DMS79 (cell line): ENCODE results near the gene FKBP6.
"Not testable (repeated sequence)": the region's sequence is repeated elsewhere in the genome, so short reads cannot be mapped to it uniquely, and the experiment has no call there.

Experiments
- DNase-seq: peaks from one replicate; lab custom pipeline; 2025; lab: John Stamatoyannopoulos, UW

Gene FKBP6

DNA sequence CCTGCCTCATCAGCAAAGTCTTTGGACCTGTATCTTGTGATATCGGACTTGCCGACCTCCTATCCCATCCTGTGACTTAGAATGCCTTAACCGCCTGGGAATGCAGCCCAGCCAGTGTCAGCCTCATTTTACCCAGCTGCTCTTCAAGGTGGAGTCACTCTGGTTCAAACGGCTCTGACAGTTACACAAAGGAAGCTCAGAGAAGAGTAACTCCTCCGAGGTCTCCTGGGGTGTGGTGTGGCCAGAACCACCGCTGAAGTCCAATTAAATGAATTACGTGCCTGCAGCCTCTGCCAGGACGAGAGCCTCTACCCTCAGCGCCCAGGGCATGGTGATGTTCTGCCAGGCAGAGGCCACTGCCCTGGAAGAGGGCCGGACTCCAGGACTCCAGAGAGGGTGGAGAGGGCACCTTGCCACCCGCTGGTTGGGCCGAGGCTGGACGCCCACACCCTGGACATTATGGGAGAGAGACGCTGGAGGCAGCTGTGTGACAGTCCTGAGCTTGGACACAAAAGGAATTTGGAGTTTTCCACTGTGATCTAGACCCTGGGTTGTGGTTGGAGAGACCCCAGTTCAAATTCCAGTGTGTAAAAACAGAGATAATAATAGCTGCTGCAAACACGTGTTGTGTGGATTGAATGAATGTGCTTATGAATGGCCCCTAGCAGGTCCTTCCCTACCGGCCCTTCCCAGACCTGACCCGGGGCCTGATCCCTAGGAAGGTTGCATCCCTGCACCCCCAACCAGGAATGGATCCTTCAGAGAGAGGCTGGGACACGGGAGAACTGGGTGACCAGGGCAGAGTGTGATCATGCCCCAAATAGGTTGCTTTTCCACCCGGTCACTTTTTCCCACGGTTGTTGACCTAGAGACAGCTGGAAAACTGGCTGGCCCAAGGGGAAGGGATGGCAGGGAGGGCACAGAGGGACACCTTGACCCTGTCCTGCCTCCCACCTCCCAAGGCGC is 67.9 kb downstream of the FKBP6 start:
- no peak for DNase-seq

DNA sequence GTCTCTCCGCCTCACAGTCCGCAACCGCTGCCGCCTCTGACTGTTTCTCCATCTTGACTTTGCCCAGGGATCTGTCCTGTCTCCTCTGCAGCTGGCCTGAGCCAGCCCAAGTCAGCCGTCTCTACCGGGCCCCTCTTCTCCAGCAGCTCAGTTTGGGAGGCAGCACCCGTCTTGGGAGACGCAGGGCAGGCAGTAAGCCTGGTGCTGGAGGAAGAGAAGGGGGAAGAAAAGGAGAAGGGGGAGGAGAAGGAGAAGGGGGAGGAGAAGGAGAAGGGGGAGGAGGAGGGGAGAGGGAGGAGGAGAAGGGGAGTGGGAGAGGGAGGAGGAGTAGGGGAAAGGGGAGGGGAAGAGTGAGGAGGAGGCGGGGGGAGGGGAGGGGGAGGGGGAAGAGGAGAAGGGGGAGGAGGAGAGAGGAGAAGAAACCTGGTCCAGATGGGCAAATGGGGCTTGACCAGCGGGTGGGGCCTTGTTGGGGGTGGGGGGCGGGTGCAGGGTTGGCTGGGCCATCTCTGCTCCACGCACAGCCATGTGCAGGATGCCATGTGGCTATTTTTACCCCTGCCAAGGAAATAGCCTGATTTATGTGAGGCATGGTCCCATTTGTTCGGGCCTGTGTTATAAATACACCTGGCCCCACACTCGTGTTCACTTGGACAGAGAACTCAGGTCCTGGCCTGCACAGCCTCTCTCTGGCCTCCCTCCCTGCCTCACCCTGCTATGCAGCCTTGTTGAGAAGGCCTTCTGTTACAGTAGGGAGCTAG is 69.7 kb downstream of the FKBP6 start:
- no peak for DNase-seq

DNA sequence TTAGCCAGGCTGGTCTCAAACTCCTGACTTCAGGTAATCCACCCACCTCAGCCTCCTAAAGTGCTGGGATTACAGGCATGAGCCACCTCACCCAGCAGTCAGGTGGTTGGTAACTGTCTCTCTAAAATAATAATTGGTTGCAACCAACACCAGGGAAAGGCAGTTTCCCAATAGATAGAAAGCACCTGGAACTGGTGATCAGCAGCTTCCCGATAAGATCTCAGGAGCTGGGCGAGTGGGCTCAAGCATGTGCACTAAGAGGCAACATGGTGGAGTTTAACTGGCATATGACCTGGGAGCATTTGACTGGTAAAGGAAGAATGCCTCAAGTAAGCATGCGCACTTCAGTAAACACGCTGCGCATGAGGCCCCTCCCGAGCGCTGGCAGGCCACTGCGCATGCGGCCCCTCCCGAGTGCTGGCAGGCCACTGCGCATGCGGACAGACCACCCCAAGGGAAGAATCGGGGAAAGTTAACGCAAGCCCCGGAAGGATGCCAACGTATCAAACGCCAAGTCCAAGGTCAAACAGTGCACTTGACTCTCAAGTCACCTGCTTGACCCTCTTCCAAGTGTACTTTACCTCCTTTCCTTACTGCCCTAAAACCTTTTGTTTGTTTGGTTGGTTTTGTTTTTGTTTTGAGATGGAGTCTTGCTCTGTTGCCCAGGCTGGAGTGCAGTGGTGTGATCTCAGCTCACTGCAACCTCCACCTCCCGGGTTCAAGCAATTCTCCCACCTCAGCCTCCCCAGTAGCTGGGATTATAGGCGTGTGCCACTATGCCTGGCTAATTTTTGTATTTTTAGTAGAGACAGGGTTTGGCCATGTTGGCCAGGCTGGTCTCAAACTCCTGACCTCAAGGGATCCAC is 71.5 kb downstream of the FKBP6 start:
- not testable (repeated sequence) for DNase-seq

- not testable (repeated sequence) for DNase-seq
These were observed 76.9 kb downstream of the FKBP6 start for GRCh38 chr7:73404860-73405259.
